Cerebellar cortex (tissue), 1 donor: Measurements from ENCODE around the gene CXCL3.
"Not testable (repeated sequence)": the region's sequence is repeated elsewhere in the genome, so short reads cannot be mapped to it uniquely, and the experiment has no call there.

Experiments
- DNase-seq: peaks from one replicate; pipeline ENCODE4 v3.0.0-alpha.2; 2015; ENCODE audit warnings: low spot score

CXCL3 gene

GRCh38 chr4:74038425-74039314, at the start of gene CXCL3:
TSS of gene CXCL3 (minus strand) at chr4:74038689. CDS start at chr4:74038611, 78 bp downstream.
- no peak for DNase-seq

GRCh38 chr4:74087481-74087880, 49.0 kb upstream of the CXCL3 start:
- no peak for DNase-seq

- no peak for DNase-seq
Measured at GRCh38 chr4:74085669-74086068, 47.2 kb upstream of the CXCL3 start.

- no peak for DNase-seq
Measured at GRCh38 chr4:74084984-74085383, 46.5 kb upstream of the CXCL3 start.

- no peak for DNase-seq
Measured at GRCh38 chr4:74083546-74083945, 45.1 kb upstream of the CXCL3 start.

DNA sequence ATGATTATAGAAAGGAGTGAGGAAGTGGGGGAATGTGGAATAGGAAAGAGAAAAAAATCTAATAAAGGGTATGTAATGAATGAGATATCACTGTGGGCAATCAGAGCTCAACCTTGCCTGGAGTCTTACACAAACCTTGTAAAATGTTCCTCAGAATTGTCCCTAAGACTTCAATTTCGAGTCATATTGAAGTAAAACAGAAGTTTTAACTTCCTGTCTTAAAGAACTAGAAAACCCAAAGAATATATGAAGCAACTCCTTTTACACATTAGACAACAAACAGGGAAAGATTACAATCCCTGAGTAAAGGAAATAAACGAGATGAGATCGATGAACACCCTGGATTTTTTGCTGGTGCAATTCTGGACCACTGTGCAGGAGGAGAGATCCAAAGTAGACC, 42.5 kb upstream of the CXCL3 start:
- no peak for DNase-seq

GRCh38 chr4:74080351-74080750, 41.9 kb upstream of the CXCL3 start:
- DNase-seq: not testable (repeated sequence)

DNA sequence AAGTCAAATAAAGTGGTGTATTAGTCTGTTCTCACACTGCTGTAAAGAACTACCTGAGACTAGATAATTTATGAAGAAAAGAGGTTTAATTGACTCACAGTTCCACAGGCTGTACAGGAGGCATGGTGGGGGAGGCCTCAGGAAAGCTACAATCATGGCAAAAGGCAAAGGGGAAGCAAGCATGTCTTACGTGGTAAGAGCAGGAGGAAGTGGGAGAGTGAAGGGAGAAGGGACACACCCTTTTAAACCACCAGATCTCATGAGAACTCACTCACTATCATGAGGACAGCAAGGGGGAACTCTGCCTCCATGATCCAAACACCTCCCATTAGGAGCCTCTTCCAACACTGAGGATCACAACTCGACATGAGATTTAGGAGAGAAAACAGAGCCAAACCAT, 40.5 kb upstream of the CXCL3 start:
- not testable (repeated sequence) for DNase-seq

GRCh38 chr4:74073358-74073757, 34.9 kb upstream of the CXCL3 start:
- no peak for DNase-seq

- no peak for DNase-seq
Measured at GRCh38 chr4:74072739-74073138, 34.2 kb upstream of the CXCL3 start.

DNA sequence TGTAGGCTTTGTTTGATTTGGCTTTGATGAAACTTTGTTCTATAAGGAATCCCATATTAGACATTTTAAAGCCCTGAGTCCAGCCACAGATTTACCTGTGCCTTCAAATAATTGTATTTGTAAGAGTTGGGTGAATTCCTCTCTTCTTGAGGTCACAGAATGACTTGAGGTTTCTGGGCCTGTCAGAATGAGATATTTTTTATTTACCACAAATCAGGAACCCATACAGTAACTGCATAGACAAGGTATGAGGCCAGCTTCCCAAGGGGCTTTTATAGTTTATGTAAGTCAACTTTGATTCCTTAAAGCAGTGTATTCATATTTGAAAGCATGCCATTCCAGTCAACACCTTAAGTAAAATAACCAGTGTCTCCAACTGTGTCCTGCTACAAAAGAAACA, 29.1 kb upstream of the CXCL3 start:
- DNase-seq: no peak

DNA sequence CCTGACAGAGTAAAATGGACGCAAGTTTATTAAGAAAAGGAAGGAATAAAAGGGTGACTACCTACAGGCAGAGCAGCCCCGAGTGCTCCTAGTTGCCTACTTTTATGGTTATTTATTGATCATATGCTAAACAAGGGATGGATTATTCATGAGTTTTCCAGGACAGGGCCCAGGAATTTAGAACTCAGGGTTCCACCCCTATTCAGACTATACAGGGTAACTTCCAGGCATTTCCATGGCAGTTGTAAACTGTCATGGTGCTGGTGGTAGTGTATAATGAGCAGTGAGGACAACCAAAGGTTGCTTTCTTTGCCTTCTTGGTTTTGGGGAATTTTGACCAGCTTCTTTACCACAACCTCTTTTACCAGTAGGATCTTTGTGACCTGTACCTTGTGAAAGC, 27.7 kb upstream of the CXCL3 start:
- no peak for DNase-seq

DNA sequence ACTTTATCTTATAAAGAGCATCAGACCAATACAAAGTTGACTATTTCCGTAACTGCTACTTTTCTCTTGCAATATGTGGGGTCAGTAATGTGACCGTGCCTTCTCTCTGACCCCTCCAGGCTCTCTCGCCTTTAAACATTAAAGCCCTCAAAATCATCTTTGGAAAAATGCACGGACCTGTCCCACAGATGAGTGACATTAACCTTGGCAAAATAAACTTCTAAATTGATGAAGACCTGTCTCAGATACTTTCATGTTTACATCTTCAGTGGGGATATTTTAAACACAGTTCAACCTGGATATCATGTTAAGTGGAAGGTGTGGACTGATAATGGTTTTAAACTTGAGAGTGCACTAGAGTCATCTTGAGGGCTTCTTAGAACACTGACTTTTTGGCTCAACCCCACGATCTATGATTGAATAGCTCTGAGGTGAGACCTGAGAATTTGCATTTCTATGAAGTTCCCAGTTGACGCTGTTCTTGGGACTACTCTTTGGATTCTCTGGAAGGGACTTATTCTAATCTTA, 26.7 kb upstream of the CXCL3 start:
- DNase-seq: no peak

DNA sequence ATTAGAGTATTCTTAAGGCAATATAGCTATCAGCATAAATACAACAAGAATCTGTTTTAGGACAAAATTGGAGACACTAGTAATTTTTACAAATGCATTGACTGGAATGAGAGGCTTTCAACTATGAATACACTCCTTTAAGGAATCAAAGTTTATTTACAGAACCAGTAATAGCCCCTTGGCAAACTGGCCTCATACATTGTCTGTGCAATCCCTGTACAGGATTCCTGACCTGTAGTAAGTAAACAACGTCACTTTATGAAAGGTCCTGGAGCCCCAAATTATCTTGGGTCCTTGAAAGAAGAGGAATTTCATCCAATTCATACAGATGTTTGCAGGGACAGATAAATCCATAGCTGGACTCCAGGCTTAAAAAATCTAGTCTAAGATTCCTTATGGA, 25.4 kb upstream of the CXCL3 start:
- DNase-seq: no peak

DNA sequence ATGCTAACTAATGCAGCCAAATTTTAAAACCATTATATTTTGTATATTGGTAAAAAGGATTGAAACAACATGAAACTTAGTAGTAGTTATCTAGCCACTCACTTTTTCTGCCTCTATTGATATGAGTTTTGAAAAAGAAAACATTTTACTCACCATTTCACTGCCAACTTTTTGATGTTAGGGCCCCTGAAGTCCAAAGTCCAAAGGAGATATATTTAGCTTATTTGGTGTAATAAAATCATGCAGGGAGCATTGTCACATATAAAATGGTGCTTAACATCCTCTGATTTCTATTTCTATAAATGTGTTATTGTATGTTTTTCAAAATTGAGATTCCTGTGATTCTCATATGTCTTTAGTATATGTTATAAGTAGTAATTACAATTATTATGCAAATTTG, 24.5 kb upstream of the CXCL3 start:
- no peak for DNase-seq

GRCh38 chr4:74061430-74061829, 22.9 kb upstream of the CXCL3 start:
- no peak for DNase-seq

DNA sequence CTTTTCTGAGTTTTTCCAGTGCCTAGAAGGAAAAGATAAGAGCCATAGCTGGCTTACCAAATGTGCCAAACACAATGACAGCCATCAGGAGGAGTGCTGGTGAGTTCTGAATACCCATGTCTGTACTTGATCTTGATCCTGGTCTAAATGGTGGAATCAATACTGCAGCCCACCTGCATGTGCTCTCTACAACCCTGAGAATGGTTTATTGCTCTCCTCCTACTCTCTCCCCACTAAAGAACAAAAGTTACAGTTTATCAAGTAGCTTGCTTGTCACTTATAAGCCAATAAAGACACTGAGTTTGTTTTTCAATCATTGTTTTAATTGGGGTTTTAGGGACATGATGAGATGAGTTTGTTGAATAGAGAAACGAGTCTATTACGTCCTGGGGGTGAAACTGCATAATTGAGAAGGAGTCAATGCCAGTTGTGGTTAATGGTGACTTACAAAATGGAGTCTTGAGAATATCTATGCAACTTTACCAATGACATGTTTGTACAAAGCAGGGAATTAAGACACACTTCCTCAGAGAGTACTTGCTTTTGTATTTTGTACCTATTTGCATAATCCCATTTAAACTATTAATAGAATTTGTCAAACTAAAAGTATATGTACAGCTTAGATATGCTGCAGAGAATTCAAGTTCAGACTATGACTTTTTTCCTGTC, 20.8 kb upstream of the CXCL3 start:
- DNase-seq: no peak

DNA sequence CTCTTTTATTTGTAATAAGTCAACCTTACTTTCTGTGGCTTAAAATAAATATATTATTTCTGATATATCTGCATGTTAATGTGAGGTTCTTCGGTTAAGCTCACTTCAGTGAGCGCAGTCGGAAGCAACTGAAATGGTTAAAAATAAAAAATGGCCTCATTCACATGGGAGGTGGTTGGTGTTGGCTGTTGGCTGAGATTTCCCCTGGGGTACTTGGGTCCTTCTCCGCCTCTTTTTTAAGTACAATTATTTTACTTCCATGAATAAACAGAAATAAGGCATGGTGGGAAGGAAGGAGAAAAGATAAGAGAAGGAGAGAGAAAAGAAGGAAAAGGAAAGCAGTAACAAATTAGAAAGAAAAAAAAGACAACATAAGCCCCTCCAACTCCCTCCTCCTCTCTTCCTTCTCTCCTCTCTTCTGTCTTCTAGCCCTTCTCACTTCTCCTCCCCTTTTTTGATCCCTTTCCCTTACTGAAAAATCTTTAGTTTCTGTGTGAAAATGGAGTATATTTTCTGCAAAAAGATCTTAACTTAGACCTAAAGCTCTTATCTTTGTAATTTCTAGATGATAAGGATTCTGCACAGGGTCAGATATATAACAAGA, 19.7 kb upstream of the CXCL3 start:
- no peak for DNase-seq

DNA sequence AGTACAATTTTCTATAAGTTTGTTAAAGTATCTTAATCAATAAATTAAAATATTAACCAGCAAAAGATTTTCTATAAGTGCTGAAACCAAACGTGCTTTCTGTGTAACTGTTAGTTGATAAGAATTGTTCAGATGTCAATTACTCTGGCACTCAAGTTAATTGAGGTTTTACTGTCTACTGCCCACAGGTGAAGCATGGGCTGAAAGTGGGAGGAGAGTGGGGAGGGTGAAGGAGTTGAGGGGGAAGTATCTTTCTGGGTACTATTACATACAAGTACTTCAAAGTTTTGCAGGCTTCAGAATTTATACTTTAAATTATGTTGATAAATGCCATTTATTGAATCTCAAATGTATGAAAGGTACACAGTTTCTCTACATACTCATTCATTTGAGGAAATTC, 19.1 kb upstream of the CXCL3 start:
- no peak for DNase-seq

DNA sequence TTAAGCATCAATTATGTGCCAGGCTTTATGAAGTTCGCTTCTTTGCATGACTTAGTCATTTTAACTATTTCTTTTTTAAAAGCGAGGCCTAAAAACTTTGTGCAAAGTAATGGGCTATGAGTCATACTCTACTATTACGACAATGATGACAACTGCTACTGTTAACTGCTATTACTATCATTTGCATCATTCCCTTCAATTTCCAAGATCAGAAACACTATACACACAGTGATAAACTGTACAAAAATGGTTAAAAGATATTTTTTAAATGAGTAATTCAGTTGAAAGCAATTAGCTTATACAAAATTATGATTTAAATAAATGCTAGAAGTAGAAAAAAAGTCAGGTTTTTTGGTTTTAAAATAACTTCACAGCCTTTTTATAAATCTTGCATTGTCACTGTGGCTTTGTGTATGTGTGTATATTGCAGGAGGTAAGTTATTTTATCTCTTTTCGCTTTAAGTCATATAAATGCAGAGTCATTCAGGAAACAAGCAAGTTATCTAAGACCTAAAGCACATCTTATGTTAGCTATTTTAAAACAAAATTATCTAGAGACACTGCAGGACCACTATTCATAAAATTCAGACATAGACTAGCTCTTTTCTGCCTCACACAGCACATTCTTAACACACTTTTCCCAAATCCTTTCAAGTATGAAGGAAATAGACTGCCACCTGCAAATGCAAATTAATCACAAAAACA, 18.5 kb upstream of the CXCL3 start:
- DNase-seq: no peak

GRCh38 chr4:74056114-74056857, 17.8 kb upstream of the CXCL3 start:
- no peak for DNase-seq
